Measurements from ENCODE around the gene BEAN1.

- TF ChIP-seq CTCF (conservative IDR thresholded peaks at IDR 0.05) (no peak), EZH2 (IDR thresholded peaks at IDR 0.05; ENCODE audit: low read depth) (no peak)
These were observed 16.2 kb downstream of the BEAN1 start for GRCh38 chr16:66443269-66443652.

Data from PC-9 (cell line).